Sigmoid colon (tissue), 7 donors: Measurements from ENCODE around the gene CASZ1. TPM values are rescaled to one million over a fixed set of nuclear protein-coding genes. Genes with fewer than 3 reads are reported as not detected.

Experiments
- DNase-seq: peaks from one replicate; pipeline ENCODE4 v3.0.0-alpha.2; 2019
- H3K27ac ChIP-seq, 4 donors: fragments of 200-600 bp; sonication (generic); one replicate each; pipeline ENCODE4 v1.5.1; 2016 to 2019; ENCODE audit warnings: mild to moderate bottlenecking in 1 of 4
- H3K27me3 ChIP-seq, 3 donors: fragments of 200-600 bp; sonication (generic); one replicate each; pipeline ENCODE4 v1.5.1; 2019; ENCODE audit warnings: mild to moderate bottlenecking in 1 of 3
- H3K36me3 ChIP-seq, 4 donors: fragments of 200-600 bp; sonication (generic); one replicate each; pipeline ENCODE4 v1.5.1; 2016 to 2019
- H3K4me1 ChIP-seq, 4 donors: fragments of 200-600 bp; sonication (generic); one replicate each; pipeline ENCODE4 v1.5.1; 2017 to 2019
- H3K4me3 ChIP-seq, 4 donors: fragments of 200-600 bp; sonication (generic); one replicate each; pipeline ENCODE4 v1.5.1; 2017 to 2019; ENCODE audit warnings: mild to moderate bottlenecking in 2 of 4, moderate library complexity in 1 of 4
- H3K9me3 ChIP-seq, 4 donors: fragments of 200-600 bp in 3 of 4; sonication (generic) in 3 of 4; one replicate each; pipeline versions ENCODE4 v1.5.1 to v1.6.1; 2013 to 2019
- CTCF ChIP-seq, 4 experiments: fragments of 450-650 bp in 3 of 4; fragments of 200-600 bp in 1 of 4; IDR thresholded peaks; one replicate each; pipeline ENCODE4 v1.5.1; 2016 to 2019; ENCODE audit warnings: antibody characterized with exemption in 4 of 4, mild to moderate bottlenecking in 3 of 4, moderate library complexity in 2 of 4
- EP300 ChIP-seq, 4 donors: sonication (generic); formaldehyde crosslinking; IDR thresholded peaks; one replicate each; pipeline ENCODE4 v1.6.1; 2017; ENCODE audit warnings: antibody characterized with exemption in 4 of 4
- POLR2A ChIP-seq, 2 donors: fragments of 450-650 bp; IDR thresholded peaks; one replicate each; pipeline ENCODE4 v1.6.1; 2016; ENCODE audit warnings: antibody characterized with exemption in 2 of 2, mild to moderate bottlenecking in 2 of 2, moderate library complexity in 2 of 2
- POLR2AphosphoS5 ChIP-seq, 4 donors: sonication (generic); formaldehyde crosslinking; IDR thresholded peaks; one replicate each; pipeline ENCODE4 v1.6.1; 2017; ENCODE audit warnings: antibody characterized with exemption in 4 of 4
- WGBS, 2 donors: extraction: QIAGEN DNeasy Blood & Tissue Kit; methylation state at CpG; one replicate each; pipeline ENCODE4 v1.1.7; 2013; 5-methylcytosine and 5-hydroxymethylcytosine counted together
- intact Hi-C: fragments of 100-400 bp; cut with DNase I; formaldehyde crosslinking; loops from one replicate; pipeline ENCODE4 v1.15.1; 2023
- polyA plus RNA-seq, 3 donors: library from polyadenylated mRNA; stranded (reverse); fragments of 200-250 nt; gene quantifications; one replicate each; pipeline ENCODE4 v1.2.3, GENCODE V29; 2013
- total RNA-seq, 4 donors: library from RNA; depleted of rRNA; stranded (reverse); fragments of >200 nt; gene quantifications; one replicate each; pipeline ENCODE4 v1.1.0, GENCODE V29; 2016
- donor health status: healthy with polysubstance abuse.
- donor health status: Bipolar disorder and iron deficiency.
- donor health status: healthy.

Gene CASZ1
- total and polyA plus RNA-seq, 7 donors: 4.2 to 47.9 (median 23.6) TPM

DNA sequence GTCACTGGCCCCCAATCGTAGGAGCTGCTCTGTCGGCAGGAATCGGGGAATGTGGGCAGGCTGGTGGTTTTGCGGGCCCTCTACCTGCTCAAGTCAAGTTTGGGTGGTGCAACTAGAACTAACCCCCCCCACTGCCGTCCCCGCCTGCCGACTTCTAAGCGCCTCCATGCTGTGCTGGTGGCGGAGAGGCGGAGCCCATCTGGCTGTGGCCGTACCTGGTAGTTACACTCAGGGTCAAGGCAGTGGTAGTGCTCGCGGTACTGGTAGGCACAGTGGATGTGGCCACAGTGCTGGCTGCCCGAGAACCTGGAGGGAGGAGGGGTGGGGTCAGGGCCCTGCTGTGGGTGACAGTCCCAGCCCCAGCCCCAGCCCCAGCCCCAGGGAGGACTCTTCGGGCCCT, 140.0 kb downstream of the CASZ1 start:
- 93 to 95% methylated on average over 15 of the region's 15 CpGs for WGBS, 2 donors
- no peak for TF ChIP-seq POLR2AphosphoS5 (IDR thresholded peaks at IDR 0.05)
- no peak for TF ChIP-seq POLR2A (IDR thresholded peaks at IDR 0.05)
- no peak for TF ChIP-seq CTCF (IDR thresholded peaks at IDR 0.05)
- no peak for TF ChIP-seq EP300 (IDR thresholded peaks at IDR 0.05)
- DNase-seq: no peak
- peaks cover 5 to 39% (median 19%) of the 10 kb centered on the region in 4 donors for H3K36me3 ChIP-seq
- no peaks in the 10 kb centered on the region for H3K9me3 ChIP-seq
- H3K4me1 ChIP-seq: peaks cover 0 to 98% (median 90%) of the 10 kb centered on the region in 4 donors
- H3K27me3 ChIP-seq: no peaks in the 10 kb centered on the region
- H3K4me3 ChIP-seq: no peak overlapping the region
- intact Hi-C loops: no loop called here
- H3K27ac ChIP-seq: peak overlapping the region; percentile 81 to 98 (median 94)

GRCh38 chr1:10655002-10655401, 141.4 kb downstream of the CASZ1 start:
- no peaks in the 10 kb centered on the region for H3K27me3 ChIP-seq
- intact Hi-C loops: no loop called here
- no peaks in the 10 kb centered on the region for H3K9me3 ChIP-seq
- peak; percentile 52 to 62 (median 56) for TF ChIP-seq POLR2AphosphoS5 (IDR thresholded peaks at IDR 0.05)
- TF ChIP-seq CTCF (IDR thresholded peaks at IDR 0.05): no peak
- TF ChIP-seq EP300 (IDR thresholded peaks at IDR 0.05): peak in 3 of 4 donors; percentile 26 to 65 (median 57)
- peak; percentile 88 for DNase-seq
- 87% methylated on average over 10 of the region's 10 CpGs for WGBS, 2 donors
- no peak overlapping the region for H3K4me3 ChIP-seq
- H3K4me1 ChIP-seq: peaks cover 0 to 100% (median 99%) of the 10 kb centered on the region in 4 donors
- H3K27ac ChIP-seq: peak overlapping the region; percentile 81 to 98 (median 94)
- H3K36me3 ChIP-seq: peaks cover 3 to 32% (median 18%) of the 10 kb centered on the region in 4 donors

DNA sequence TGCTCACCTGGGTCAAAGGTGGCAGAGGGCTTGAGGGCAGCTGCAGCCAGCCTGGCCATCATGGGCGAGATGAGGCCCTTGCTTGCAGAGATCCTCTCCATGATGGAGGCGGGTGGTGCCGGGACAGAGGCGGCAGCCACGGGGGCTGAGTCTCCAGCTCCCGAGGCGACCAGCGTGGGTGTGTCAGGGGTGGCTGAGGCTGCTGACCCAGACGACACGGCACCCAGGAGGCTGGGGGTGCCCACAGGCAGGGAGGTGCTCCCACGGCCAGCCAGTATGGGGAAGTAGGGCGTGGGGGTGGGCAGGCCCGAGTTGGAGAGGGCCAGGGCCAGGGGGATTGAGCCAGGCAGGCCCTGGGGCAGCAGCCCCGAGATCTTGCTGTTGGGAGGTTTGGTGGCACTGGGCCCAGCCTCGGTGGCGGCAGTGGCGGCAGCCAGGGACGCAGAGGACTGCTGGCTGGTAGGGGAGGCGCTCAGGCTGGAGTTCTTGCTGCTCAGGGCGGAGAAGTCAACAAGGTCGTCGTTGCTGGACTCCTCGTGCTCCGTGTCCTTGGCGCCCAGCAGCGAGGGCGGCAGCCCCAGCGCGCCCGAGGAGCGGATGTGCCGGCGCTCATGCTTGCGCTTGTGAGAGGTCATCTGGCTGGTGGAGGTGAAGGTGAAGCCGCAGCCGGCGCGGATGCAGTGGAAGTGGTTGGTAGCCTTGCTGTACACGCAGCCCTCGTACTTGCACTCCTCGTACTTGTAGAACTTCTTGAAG, 142.9 kb downstream of the CASZ1 start:
- Histone ChIP-seq H3K27ac (peak overlapping the region; percentile 81 to 98 (median 94)), H3K36me3 (peaks cover 0 to 28% (median 17%) of the 10 kb centered on the region in 4 donors), H3K4me3 (peak overlapping the region in 1 of 4 donors; percentile 18), H3K4me1 (peaks cover 0 to 100% (median 99%) of the 10 kb centered on the region in 4 donors), H3K27me3 (no peaks in the 10 kb centered on the region), H3K9me3 (no peaks in the 10 kb centered on the region)
- TF ChIP-seq POLR2A (IDR thresholded peaks at IDR 0.05) (no peak), EP300 (IDR thresholded peaks at IDR 0.05) (no peak), POLR2AphosphoS5 (IDR thresholded peaks at IDR 0.05) (peak in 1 of 4 donors; percentile 23), CTCF (IDR thresholded peaks at IDR 0.05) (no peak)
- DNase-seq: no peak
- WGBS, 2 donors: 89 to 93% methylated on average over 41 of the region's 41 CpGs
- intact Hi-C loops: no loop called here

- no peak for TF ChIP-seq POLR2A (IDR thresholded peaks at IDR 0.05)
- TF ChIP-seq POLR2AphosphoS5 (IDR thresholded peaks at IDR 0.05): peak in 1 of 4 donors; percentile 28
- TF ChIP-seq CTCF (IDR thresholded peaks at IDR 0.05): no peak
- intact Hi-C loops: no loop called here
- no peaks in the 10 kb centered on the region for H3K27me3 ChIP-seq
- H3K27ac ChIP-seq: peak overlapping the region in 3 of 4 donors; percentile 91 to 98 (median 96)
- H3K36me3 ChIP-seq: peaks cover 0 to 37% (median 20%) of the 10 kb centered on the region in 4 donors
- WGBS, 2 donors: 88 to 92% methylated on average over 12 of the region's 12 CpGs
- peaks cover 0 to 99% (median 93%) of the 10 kb centered on the region in 4 donors for H3K4me1 ChIP-seq
- H3K9me3 ChIP-seq: no peaks in the 10 kb centered on the region
- no peak for DNase-seq
- H3K4me3 ChIP-seq: peak overlapping the region in 1 of 4 donors; percentile 18
Observed at GRCh38 chr1:10652626-10653025, 143.8 kb downstream of the CASZ1 start.
